Stomach smooth muscle (tissue), 2 donors: ENCODE measurements around the gene UBE2G1.
"Not testable (repeated sequence)": the region's sequence is repeated elsewhere in the genome, so short reads cannot be mapped to it uniquely, and the experiment has no call there.

Source experiments
- H3K27ac ChIP-seq: one replicate; pipeline ENCODE4 v1.7.0; 2013; ENCODE audit warnings: mild to moderate bottlenecking, low read length, inconsistent platforms
- H3K27me3 ChIP-seq, 2 donors: one replicate each; pipeline ENCODE4 v1.7.0; 2013; ENCODE audit warnings: low read length in 2 of 2; ENCODE audit not compliant: insufficient read depth in 2 of 2, control insufficient read depth in 1 of 2
- H3K36me3 ChIP-seq, 2 donors: one replicate each; pipeline ENCODE4 v1.7.0; 2013; ENCODE audit warnings: low read length in 2 of 2; ENCODE audit not compliant: control insufficient read depth in 2 of 2, insufficient read depth in 2 of 2
- H3K4me1 ChIP-seq: one replicate; pipeline ENCODE4 v1.7.0; 2013; ENCODE audit warnings: low read length; ENCODE audit not compliant: control insufficient read depth, insufficient read depth
- H3K4me3 ChIP-seq, 2 donors: one replicate each; pipeline ENCODE4 v1.7.0; 2013; ENCODE audit warnings: low read length in 2 of 2
- H3K9ac ChIP-seq, 2 donors: one replicate each; pipeline ENCODE4 v1.7.0; 2013; ENCODE audit warnings: low read length in 2 of 2, mild to moderate bottlenecking in 1 of 2
- H3K9me3 ChIP-seq, 2 donors: one replicate each; pipeline ENCODE4 v1.7.0; 2013; ENCODE audit warnings: low read length in 2 of 2; ENCODE audit not compliant: control insufficient read depth in 2 of 2
- donor health status: healthy.
- donor health status: Pancreatic carcinoma.

The UBE2G1 gene

GRCh38 chr17:4375039-4375748 is 8.7 kb upstream of the UBE2G1 start:
- no peak overlapping the region for H3K9ac ChIP-seq
- no peaks in the 10 kb centered on the region for H3K36me3 ChIP-seq
- no peak overlapping the region for H3K4me3 ChIP-seq
- H3K27ac ChIP-seq = no peak overlapping the region
- no peaks in the 10 kb centered on the region for H3K27me3 ChIP-seq
- no peaks in the 10 kb centered on the region for H3K9me3 ChIP-seq
- H3K4me1 ChIP-seq = no peaks in the 10 kb centered on the region

- no peaks in the 10 kb centered on the region for H3K27me3 ChIP-seq
- no peaks in the 10 kb centered on the region for H3K36me3 ChIP-seq
- no peak overlapping the region for H3K4me3 ChIP-seq
- H3K9ac ChIP-seq = no peak overlapping the region
- no peak overlapping the region for H3K27ac ChIP-seq
- H3K9me3 ChIP-seq = no peaks in the 10 kb centered on the region
- peaks cover 8% of the 10 kb centered on the region for H3K4me1 ChIP-seq
These were observed 3.2 kb upstream of the UBE2G1 start for GRCh38 chr17:4369557-4370230.

GRCh38 chr17:4368341-4368740 is 1.9 kb upstream of the UBE2G1 start:
- no peak overlapping the region for H3K27ac ChIP-seq
- no peak overlapping the region for H3K9ac ChIP-seq
- H3K27me3 ChIP-seq = no peaks in the 10 kb centered on the region
- no peak overlapping the region for H3K4me3 ChIP-seq
- no peaks in the 10 kb centered on the region for H3K36me3 ChIP-seq
- H3K9me3 ChIP-seq = no peaks in the 10 kb centered on the region
- H3K4me1 ChIP-seq = peaks cover 11% of the 10 kb centered on the region

GRCh38 chr17:4367177-4367576 is 702 bp upstream of the UBE2G1 start:
- H3K9me3 ChIP-seq, H3K9ac ChIP-seq, H3K27me3 ChIP-seq, H3K36me3 ChIP-seq: not testable (repeated sequence)
- Histone ChIP-seq H3K4me1 (peaks cover 15% of the 10 kb centered on the region), H3K4me3 (peak overlapping the region in 1 of 2 donors; percentile 86), H3K27ac (peak overlapping the region; percentile 88)

GRCh38 chr17:4365628-4366326 is 698 bp downstream of the UBE2G1 start:
- H3K27me3 ChIP-seq = no peaks in the 10 kb centered on the region
- peak overlapping the region; percentile 69 to 86 for H3K4me3 ChIP-seq
- H3K4me1 ChIP-seq = peaks cover 20% of the 10 kb centered on the region
- peak overlapping the region; percentile 88 for H3K27ac ChIP-seq
- H3K9me3 ChIP-seq = no peaks in the 10 kb centered on the region
- no peaks in the 10 kb centered on the region for H3K36me3 ChIP-seq
- peak overlapping the region; percentile 79 to 89 for H3K9ac ChIP-seq

GRCh38 chr17:4365103-4365627 is 1.3 kb downstream of the UBE2G1 start:
- peak overlapping the region; percentile 69 to 86 for H3K4me3 ChIP-seq
- no peaks in the 10 kb centered on the region for H3K27me3 ChIP-seq
- peak overlapping the region; percentile 88 for H3K27ac ChIP-seq
- H3K36me3 ChIP-seq = no peaks in the 10 kb centered on the region
- peak overlapping the region; percentile 79 to 89 for H3K9ac ChIP-seq
- H3K9me3 ChIP-seq = no peaks in the 10 kb centered on the region
- H3K4me1 ChIP-seq = peaks cover 20% of the 10 kb centered on the region

GRCh38 chr17:4364622-4365041 is 1.8 kb downstream of the UBE2G1 start:
- Histone ChIP-seq H3K9me3 (no peaks in the 10 kb centered on the region), H3K4me1 (peaks cover 20% of the 10 kb centered on the region), H3K9ac (peak overlapping the region; percentile 13 to 89), H3K4me3 (peak overlapping the region; percentile 69 to 86), H3K36me3 (no peaks in the 10 kb centered on the region), H3K27me3 (no peaks in the 10 kb centered on the region), H3K27ac (peak overlapping the region; percentile 88)

GRCh38 chr17:4362141-4362540 is 4.3 kb downstream of the UBE2G1 start:
- Histone ChIP-seq H3K9me3 (no peaks in the 10 kb centered on the region), H3K27me3 (no peaks in the 10 kb centered on the region), H3K4me3 (peak overlapping the region in 1 of 2 donors; percentile 29), H3K36me3 (no peaks in the 10 kb centered on the region), H3K27ac (no peak overlapping the region), H3K4me1 (peaks cover 20% of the 10 kb centered on the region), H3K9ac (peak overlapping the region in 1 of 2 donors; percentile 41)

GRCh38 chr17:4358154-4358553 is 8.3 kb downstream of the UBE2G1 start:
- Histone ChIP-seq H3K4me3 (no peak overlapping the region), H3K27me3 (no peaks in the 10 kb centered on the region), H3K9ac (no peak overlapping the region), H3K36me3 (no peaks in the 10 kb centered on the region), H3K27ac (no peak overlapping the region), H3K9me3 (no peaks in the 10 kb centered on the region), H3K4me1 (peaks cover 9% of the 10 kb centered on the region)

GRCh38 chr17:4357671-4358070 is 8.8 kb downstream of the UBE2G1 start:
- Histone ChIP-seq H3K27me3 (no peaks in the 10 kb centered on the region), H3K36me3 (no peaks in the 10 kb centered on the region), H3K4me3 (no peak overlapping the region), H3K27ac (no peak overlapping the region), H3K9me3 (no peaks in the 10 kb centered on the region), H3K9ac (no peak overlapping the region), H3K4me1 (peaks cover 7% of the 10 kb centered on the region)
